ENCODE results near the gene CACNA2D3.

- no peak for TF ChIP-seq CTCF (IDR thresholded peaks at IDR 0.05; ENCODE audit: insufficient read depth, low read depth, low read length)
- no peak for TF ChIP-seq EZH2 (IDR thresholded peaks at IDR 0.05; ENCODE audit: insufficient read depth, low read length)
These were observed 21.9 kb downstream of the CACNA2D3 start for GRCh38 chr3:54144284-54144683.
